Pancreas (tissue), 10 donors: ENCODE measurements around the gene SAMD8. TPM values are rescaled to one million over a fixed set of nuclear protein-coding genes. Genes with fewer than 3 reads are reported as not detected.

Experiments
- ATAC-seq, 4 donors: fragments of 200-7000 bp; cut with Tn5 transposase; one replicate each; pipeline versions ENCODE4 v1.8.0 to v1.9.1; 2020; ENCODE audit warnings: mild to moderate bottlenecking in 4 of 4, moderate library complexity in 4 of 4
- DNase-seq, 6 donors: peaks; one replicate each; pipeline ENCODE4 v3.0.0-alpha.2; 2020
- FAIRE-seq: peaks from 2 replicates; lab custom pipeline; 2012; peaks lifted over from hg19 to GRCh38; lab: Jason Lieb, UNC
- H3K27ac ChIP-seq, 4 donors: fragments of 200-600 bp; sonication (generic); 1 replicate in 3 of 4; 2 replicates in 1 of 4; pipeline versions ENCODE4 v1.5.0 to v1.8.0; 2020
- H3K27me3 ChIP-seq, 4 donors: fragments of 200-600 bp; one replicate each; pipeline ENCODE4 v1.8.0; 2021
- H3K36me3 ChIP-seq, 3 donors: fragments of 200-600 bp; sonication (generic) in 1 of 3; one replicate each; pipeline versions ENCODE4 v1.5.0 to v1.8.0; 2020 to 2021
- H3K4me1 ChIP-seq, 3 donors: fragments of 200-600 bp; one replicate each; pipeline ENCODE4 v1.8.0; 2021
- H3K4me3 ChIP-seq, 4 donors: fragments of 200-600 bp; sonication (generic) in 2 of 4; one replicate each; pipeline versions ENCODE4 v1.5.0 to v1.8.0; 2020 to 2021
- H3K9me3 ChIP-seq, 4 donors: fragments of 200-600 bp; one replicate each; pipeline ENCODE4 v1.8.0; 2021
- CTCF ChIP-seq, 4 donors: fragments of 200-600 bp; sonication (generic) in 3 of 4; IDR thresholded peaks; one replicate each; pipeline versions ENCODE4 v1.5.0 to v1.8.0; 2021; ENCODE audit warnings: antibody characterized with exemption in 4 of 4
- WGBS, 2 donors: extraction: QIAGEN DNeasy Blood & Tissue Kit; methylation state at CpG; one replicate each; pipeline ENCODE4 v1.1.7; 2013; 5-methylcytosine and 5-hydroxymethylcytosine counted together
- intact Hi-C, 3 donors: fragments of 100-400 bp; cut with DNase I; formaldehyde crosslinking; loops; one replicate each; pipeline versions ENCODE4 v1.11.1 to v1.14.2; 2022
- polyA plus RNA-seq, 2 donors: library from polyadenylated mRNA; stranded (reverse); fragments of 200-250 nt; gene quantifications; one replicate each; pipeline ENCODE4 v1.2.3, GENCODE V29; 2013
- total RNA-seq, 6 donors: library from RNA; stranded (reverse); fragmentation: NEBNext Ultra II Directional in 4 of 6; extraction: Animal tissue kit (Norgen Biotek cat#: 25700) in 4 of 6; gene quantifications; one replicate each; pipeline versions ENCODE4 v1.2.1 to v1.2.4, GENCODE V29; 2021 to 2023
- donor health status: healthy with polysubstance abuse.
- donor health status: DM: no; HTN: no; CAD: no; lungs with moderate emphysema.
- donor health status: DM: no; HTN: no; CAD: no.
- donor health status: control.
- donor health status: control.
- donor health status: Bipolar disorder and iron deficiency.
- donor health status: DM: yes; HTN: yes; CAD: no.
- donor health status: DM: no; HTN: no; CAD: no.
- donor health status: DM: no; HTN: no; CAD: no.
- donor health status: DM: yes; HTN: yes; CAD: no.

SAMD8 gene
- total and polyA plus RNA-seq, 8 donors, result 2.1 to 10.1 (median 6.2) TPM

- no peaks in the 10 kb centered on the region for H3K9me3 ChIP-seq
- H3K4me1 ChIP-seq, result no peaks in the 10 kb centered on the region
- FAIRE-seq (no peak), DNase-seq (no peak), ATAC-seq (no peak)
- H3K4me3 ChIP-seq, result no peak overlapping the region
- 92 to 94% methylated on average over 4 of the region's 4 CpGs for WGBS, 2 donors
- intact Hi-C loops, result no loop called here
- no peaks in the 10 kb centered on the region for H3K36me3 ChIP-seq
- H3K27ac ChIP-seq, result no peak overlapping the region
- H3K27me3 ChIP-seq, result no peaks in the 10 kb centered on the region
- no peak for TF ChIP-seq CTCF (IDR thresholded peaks at IDR 0.05)
Measured at GRCh38 chr10:75065076-75065475, 46.4 kb upstream of the SAMD8 start.

GRCh38 chr10:75066271-75066670, 45.2 kb upstream of the SAMD8 start:
- ATAC-seq (no peak), DNase-seq (no peak), FAIRE-seq (no peak)
- H3K27me3 ChIP-seq, result no peaks in the 10 kb centered on the region
- TF ChIP-seq CTCF (IDR thresholded peaks at IDR 0.05), result no peak
- H3K36me3 ChIP-seq, result no peaks in the 10 kb centered on the region
- H3K9me3 ChIP-seq, result no peaks in the 10 kb centered on the region
- 95 to 96% methylated on average over 5 of the region's 5 CpGs for WGBS, 2 donors
- intact Hi-C loops, result no loop called here
- H3K4me3 ChIP-seq, result no peak overlapping the region
- no peaks in the 10 kb centered on the region for H3K4me1 ChIP-seq
- H3K27ac ChIP-seq, result no peak overlapping the region

GRCh38 chr10:75067272-75067671, 44.2 kb upstream of the SAMD8 start:
- no peak for TF ChIP-seq CTCF (IDR thresholded peaks at IDR 0.05)
- H3K27me3 ChIP-seq, result no peaks in the 10 kb centered on the region
- no peaks in the 10 kb centered on the region for H3K4me1 ChIP-seq
- H3K9me3 ChIP-seq, result no peaks in the 10 kb centered on the region
- intact Hi-C loops, result no loop called here
- no peak for FAIRE-seq
- DNase-seq, result no peak
- WGBS, 2 donors, result 88 to 96% methylated on average over 7 of the region's 7 CpGs
- H3K36me3 ChIP-seq, result no peaks in the 10 kb centered on the region
- no peak overlapping the region for H3K27ac ChIP-seq
- ATAC-seq, result no peak
- H3K4me3 ChIP-seq, result no peak overlapping the region

- no peak for ATAC-seq
- TF ChIP-seq CTCF (IDR thresholded peaks at IDR 0.05), result no peak
- no peaks in the 10 kb centered on the region for H3K4me1 ChIP-seq
- intact Hi-C loops, result no loop called here
- no peak for DNase-seq
- no peaks in the 10 kb centered on the region for H3K36me3 ChIP-seq
- H3K27ac ChIP-seq, result no peak overlapping the region
- H3K9me3 ChIP-seq, result no peaks in the 10 kb centered on the region
- FAIRE-seq, result no peak
- no peak overlapping the region for H3K4me3 ChIP-seq
- H3K27me3 ChIP-seq, result no peaks in the 10 kb centered on the region
- WGBS, 2 donors, result 60 to 81% methylated on average over 6 of the region's 6 CpGs
Measured at GRCh38 chr10:75068523-75068922, 42.9 kb upstream of the SAMD8 start.

GRCh38 chr10:75070476-75070875, 41.0 kb upstream of the SAMD8 start:
- H3K36me3 ChIP-seq, result no peaks in the 10 kb centered on the region
- DNase-seq, result no peak
- no peak overlapping the region for H3K27ac ChIP-seq
- TF ChIP-seq CTCF (IDR thresholded peaks at IDR 0.05), result no peak
- no peaks in the 10 kb centered on the region for H3K9me3 ChIP-seq
- 87 to 93% methylated on average over 11 of the region's 11 CpGs for WGBS, 2 donors
- intact Hi-C loops, result no loop called here
- no peak for FAIRE-seq
- no peak overlapping the region for H3K4me3 ChIP-seq
- no peaks in the 10 kb centered on the region for H3K4me1 ChIP-seq
- ATAC-seq, result no peak
- no peaks in the 10 kb centered on the region for H3K27me3 ChIP-seq
